ENCODE results near the gene NRP2. TPM values are rescaled to one million over a fixed set of nuclear protein-coding genes. Genes with fewer than 3 reads are reported as not detected.

The NRP2 gene
- total RNA-seq, 5 donors from 2014 or later (not counting 1 experiment from before 2014, with no cell fraction given) = 0.85 to 1.1 (median 0.93) TPM; not detected in 2

GRCh38 chr2:205776720-205777119, 94.4 kb downstream of the NRP2 start:
- peaks cover 32 to 38% of the 10 kb centered on the region in 2 donors for H3K27me3 Mint-ChIP-seq
- peaks cover 0 to 5% of the 10 kb centered on the region in 2 experiments for H3K27me3 ChIP-seq (replicated peaks in 1 of 2; ENCODE audit: control insufficient read depth in 2 of 2, extremely low read depth in 1 of 2, insufficient read depth in 2 of 2, low read length in 1 of 2)

GRCh38 chr2:205778356-205778755, 96.1 kb downstream of the NRP2 start:
- ChIA-PET POLR2A (no interaction called here), CTCF (interaction anchor here in 1 of 2 donors (0.7 kb wide), 1 partner anchor 137 kb away, joined by 3 read pairs; no protein-coding TSS in a partner anchor)
- Histone ChIP-seq H3K27ac (ENCODE audit: low read length) (no peak overlapping the region), H3K4me3 (ENCODE audit: control insufficient read depth in 1 of 2, extremely low read depth in 1 of 2, low read length in 1 of 2) (no peak overlapping the region), H3K36me3 (ENCODE audit: control insufficient read depth in 2 of 2, extremely low read depth in 1 of 2, insufficient read depth in 1 of 2, low read length in 1 of 2) (no peaks in the 10 kb centered on the region), H3K4me1 (ENCODE audit: control insufficient read depth in 1 of 2, extremely low read depth in 1 of 2, insufficient read depth in 2 of 2, low read length in 2 of 2) (peaks cover 6 to 11% of the 10 kb centered on the region in 2 experiments), H3K9me3 (no peaks in the 10 kb centered on the region), H3K27me3 (replicated peaks in 1 of 2; ENCODE audit: control insufficient read depth in 2 of 2, extremely low read depth in 1 of 2, insufficient read depth in 2 of 2, low read length in 1 of 2) (peaks cover 0 to 6% of the 10 kb centered on the region in 2 experiments)
- H3K4me1 Mint-ChIP-seq = peaks cover 11 to 17% (median 13%) of the 10 kb centered on the region in 3 donors
- WGBS (ENCODE audit: insufficient coverage) = 15% methylated on average over 1 of the region's 3 CpGs
- H3K27me3 Mint-ChIP-seq = peaks cover 23 to 31% of the 10 kb centered on the region in 2 donors
- DNase-seq (no peak), ATAC-seq (replicated peaks in 1 of 4) (no peak)
- H3K36me3 Mint-ChIP-seq = no peaks in the 10 kb centered on the region
- H3K9me3 Mint-ChIP-seq = no peaks in the 10 kb centered on the region
- no peak overlapping the region for H3K27ac Mint-ChIP-seq
- no peak overlapping the region for H3K4me3 Mint-ChIP-seq

More at GRCh38 chr2:205776720-205777119, 94.4 kb downstream of the NRP2 start:
- Mint-ChIP-seq H3K27ac (no peak overlapping the region), H3K4me1 (peaks cover 11 to 15% (median 13%) of the 10 kb centered on the region in 3 donors), H3K4me3 (no peak overlapping the region), H3K36me3 (no peaks in the 10 kb centered on the region), H3K9me3 (no peaks in the 10 kb centered on the region)
- 100% methylated on average over 1 of the region's 5 CpGs for WGBS (ENCODE audit: insufficient coverage)
- Histone ChIP-seq H3K9me3 (no peaks in the 10 kb centered on the region), H3K4me3 (ENCODE audit: control insufficient read depth in 1 of 2, extremely low read depth in 1 of 2, low read length in 1 of 2) (no peak overlapping the region), H3K27ac (ENCODE audit: low read length) (no peak overlapping the region), H3K4me1 (ENCODE audit: control insufficient read depth in 1 of 2, extremely low read depth in 1 of 2, insufficient read depth in 2 of 2, low read length in 2 of 2) (peaks cover 6 to 11% of the 10 kb centered on the region in 2 experiments), H3K36me3 (ENCODE audit: control insufficient read depth in 2 of 2, extremely low read depth in 1 of 2, insufficient read depth in 1 of 2, low read length in 1 of 2) (no peaks in the 10 kb centered on the region)
- DNase-seq (no peak), ATAC-seq (replicated peaks in 1 of 4) (no peak)
- POLR2A ChIA-PET = no interaction called here
- CTCF ChIA-PET = no interaction called here

- no peaks in the 10 kb centered on the region for H3K9me3 ChIP-seq
- peaks cover 6 to 11% of the 10 kb centered on the region in 2 experiments for H3K4me1 ChIP-seq (ENCODE audit: control insufficient read depth in 1 of 2, extremely low read depth in 1 of 2, insufficient read depth in 2 of 2, low read length in 2 of 2)
- DNase-seq (no peak), ATAC-seq (replicated peaks in 1 of 4) (peak in 1 of 4 experiments; percentile 56)
- H3K36me3 ChIP-seq (ENCODE audit: control insufficient read depth in 2 of 2, extremely low read depth in 1 of 2, insufficient read depth in 1 of 2, low read length in 1 of 2) = no peaks in the 10 kb centered on the region
- Mint-ChIP-seq H3K27me3 (peaks cover 10 to 19% of the 10 kb centered on the region in 2 donors), H3K4me3 (no peak overlapping the region), H3K27ac (no peak overlapping the region), H3K36me3 (no peaks in the 10 kb centered on the region), H3K9me3 (no peaks in the 10 kb centered on the region), H3K4me1 (peaks cover 11 to 17% (median 13%) of the 10 kb centered on the region in 3 donors)
- no peak overlapping the region for H3K27ac ChIP-seq (ENCODE audit: low read length)
- H3K4me3 ChIP-seq (ENCODE audit: control insufficient read depth in 1 of 2, extremely low read depth in 1 of 2, low read length in 1 of 2) = no peak overlapping the region
- ChIA-PET CTCF (no interaction called here), POLR2A (no interaction called here)
- peaks cover 0 to 7% of the 10 kb centered on the region in 2 experiments for H3K27me3 ChIP-seq (replicated peaks in 1 of 2; ENCODE audit: control insufficient read depth in 2 of 2, extremely low read depth in 1 of 2, insufficient read depth in 2 of 2, low read length in 1 of 2)
- no CpG with 5 or more reads among the region's 2 CpGs for WGBS (ENCODE audit: insufficient coverage)
These were observed 98.3 kb downstream of the NRP2 start for GRCh38 chr2:205780645-205781044.

- Histone ChIP-seq H3K36me3 (ENCODE audit: control insufficient read depth in 2 of 2, extremely low read depth in 1 of 2, insufficient read depth in 1 of 2, low read length in 1 of 2) (no peaks in the 10 kb centered on the region), H3K9me3 (no peaks in the 10 kb centered on the region), H3K4me3 (ENCODE audit: control insufficient read depth in 1 of 2, extremely low read depth in 1 of 2, low read length in 1 of 2) (no peak overlapping the region), H3K27ac (ENCODE audit: low read length) (no peak overlapping the region), H3K4me1 (ENCODE audit: control insufficient read depth in 1 of 2, extremely low read depth in 1 of 2, insufficient read depth in 2 of 2, low read length in 2 of 2) (peaks cover 6 to 11% of the 10 kb centered on the region in 2 experiments), H3K27me3 (replicated peaks in 1 of 2; ENCODE audit: control insufficient read depth in 2 of 2, extremely low read depth in 1 of 2, insufficient read depth in 2 of 2, low read length in 1 of 2) (peaks cover 0 to 4% of the 10 kb centered on the region in 2 experiments)
- WGBS (ENCODE audit: insufficient coverage) = 28% methylated on average over 2 of the region's 5 CpGs
- no peak overlapping the region for H3K27ac Mint-ChIP-seq
- ATAC-seq (replicated peaks in 1 of 4) (no peak), DNase-seq (no peak)
- H3K4me3 Mint-ChIP-seq = no peak overlapping the region
- POLR2A ChIA-PET = no interaction called here
- no peaks in the 10 kb centered on the region for H3K36me3 Mint-ChIP-seq
- CTCF ChIA-PET = no interaction called here
- H3K27me3 Mint-ChIP-seq = peaks cover 8 to 11% of the 10 kb centered on the region in 2 donors
- H3K4me1 Mint-ChIP-seq = peaks cover 11 to 18% (median 13%) of the 10 kb centered on the region in 3 donors
- H3K9me3 Mint-ChIP-seq = no peaks in the 10 kb centered on the region
These were observed 99.1 kb downstream of the NRP2 start for GRCh38 chr2:205781244-205781931.

GRCh38 chr2:205782941-205783340, 100.6 kb downstream of the NRP2 start:
- H3K36me3 ChIP-seq (ENCODE audit: control insufficient read depth in 2 of 2, extremely low read depth in 1 of 2, insufficient read depth in 1 of 2, low read length in 1 of 2) = no peaks in the 10 kb centered on the region
- ChIA-PET POLR2A (no interaction called here), CTCF (no interaction called here)
- 93% methylated on average over 2 of the region's 4 CpGs for WGBS (ENCODE audit: insufficient coverage)
- H3K4me3 Mint-ChIP-seq = no peak overlapping the region
- DNase-seq (no peak), ATAC-seq (replicated peaks in 1 of 4) (no peak)
- peaks cover 0 to 4% of the 10 kb centered on the region in 2 experiments for H3K27me3 ChIP-seq (replicated peaks in 1 of 2; ENCODE audit: control insufficient read depth in 2 of 2, extremely low read depth in 1 of 2, insufficient read depth in 2 of 2, low read length in 1 of 2)
- peaks cover 6 to 11% of the 10 kb centered on the region in 2 experiments for H3K4me1 ChIP-seq (ENCODE audit: control insufficient read depth in 1 of 2, extremely low read depth in 1 of 2, insufficient read depth in 2 of 2, low read length in 2 of 2)
- no peaks in the 10 kb centered on the region for H3K9me3 ChIP-seq
- no peaks in the 10 kb centered on the region for H3K9me3 Mint-ChIP-seq
- no peak overlapping the region for H3K27ac Mint-ChIP-seq
- H3K36me3 Mint-ChIP-seq = no peaks in the 10 kb centered on the region
- no peak overlapping the region for H3K27ac ChIP-seq (ENCODE audit: low read length)
- peaks cover 6% of the 10 kb centered on the region in 2 donors for H3K27me3 Mint-ChIP-seq
- H3K4me3 ChIP-seq (ENCODE audit: control insufficient read depth in 1 of 2, extremely low read depth in 1 of 2, low read length in 1 of 2) = no peak overlapping the region
- peaks cover 11 to 22% (median 13%) of the 10 kb centered on the region in 3 donors for H3K4me1 Mint-ChIP-seq

- Histone ChIP-seq H3K9me3 (no peaks in the 10 kb centered on the region), H3K4me3 (ENCODE audit: control insufficient read depth in 1 of 2, extremely low read depth in 1 of 2, low read length in 1 of 2) (no peak overlapping the region), H3K36me3 (ENCODE audit: control insufficient read depth in 2 of 2, extremely low read depth in 1 of 2, insufficient read depth in 1 of 2, low read length in 1 of 2) (no peaks in the 10 kb centered on the region), H3K4me1 (ENCODE audit: control insufficient read depth in 1 of 2, extremely low read depth in 1 of 2, insufficient read depth in 2 of 2, low read length in 2 of 2) (peaks cover 6 to 11% of the 10 kb centered on the region in 2 experiments), H3K27me3 (replicated peaks in 1 of 2; ENCODE audit: control insufficient read depth in 2 of 2, extremely low read depth in 1 of 2, insufficient read depth in 2 of 2, low read length in 1 of 2) (peaks cover 0 to 4% of the 10 kb centered on the region in 2 experiments), H3K27ac (ENCODE audit: low read length) (no peak overlapping the region)
- ChIA-PET POLR2A (no interaction called here), CTCF (no interaction called here)
- Mint-ChIP-seq H3K4me1 (peaks cover 11 to 22% (median 13%) of the 10 kb centered on the region in 3 donors), H3K4me3 (no peak overlapping the region), H3K27me3 (peaks cover 6% of the 10 kb centered on the region in 2 donors), H3K27ac (no peak overlapping the region), H3K9me3 (no peaks in the 10 kb centered on the region), H3K36me3 (no peaks in the 10 kb centered on the region)
- DNase-seq = no peak
- ATAC-seq (replicated peaks in 1 of 4) = no peak
- WGBS (ENCODE audit: insufficient coverage) = 87% methylated on average over 5 of the region's 5 CpGs
These were observed 101.7 kb downstream of the NRP2 start for GRCh38 chr2:205783872-205784499.

Data from T-cell (primary cell).